D721Med (cell line): ENCODE results near the gene EXOC2.

ENCODE experiments used
- DNase-seq: peaks from one replicate; pipeline ENCODE4 v3.0.0; 2011; ENCODE audit warnings: low spot score; ENCODE audit not compliant: insufficient read length
- FAIRE-seq: peaks from 2 replicates; lab custom pipeline; 2011; peaks lifted over from hg19 to GRCh38; lab: Jason Lieb, UNC
- TF ChIP-seq, protein P1 (sequence below): IDR thresholded peaks from 2 replicates; pipeline ENCODE4 v1.5.1; 2012; ENCODE audit warnings: mild to moderate bottlenecking, control low read depth; ENCODE audit not compliant: insufficient read depth; ENCODE audit errors: missing control alignments

Gene EXOC2

DNA sequence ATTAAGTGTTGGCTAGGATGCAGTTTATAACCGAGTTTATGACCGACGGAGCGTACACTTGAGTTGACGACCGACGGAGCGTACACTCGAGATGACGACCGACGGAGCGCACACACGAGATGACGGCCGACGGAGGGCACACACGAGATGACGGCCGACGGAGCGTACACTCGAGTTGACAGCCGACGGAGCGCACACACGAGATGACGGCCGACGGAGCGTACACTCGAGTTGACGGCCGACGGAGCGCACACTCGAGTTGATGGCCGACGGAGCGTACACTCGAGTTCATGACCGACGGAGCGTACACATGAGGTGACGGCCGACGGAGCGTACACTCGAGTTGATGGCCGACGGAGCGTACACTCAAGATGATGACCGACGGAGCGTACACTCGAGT lies 155.8 kb downstream of the EXOC2 start:
- DNase-seq (no peak), FAIRE-seq (no peak)
- TF ChIP-seq, protein P1, sequence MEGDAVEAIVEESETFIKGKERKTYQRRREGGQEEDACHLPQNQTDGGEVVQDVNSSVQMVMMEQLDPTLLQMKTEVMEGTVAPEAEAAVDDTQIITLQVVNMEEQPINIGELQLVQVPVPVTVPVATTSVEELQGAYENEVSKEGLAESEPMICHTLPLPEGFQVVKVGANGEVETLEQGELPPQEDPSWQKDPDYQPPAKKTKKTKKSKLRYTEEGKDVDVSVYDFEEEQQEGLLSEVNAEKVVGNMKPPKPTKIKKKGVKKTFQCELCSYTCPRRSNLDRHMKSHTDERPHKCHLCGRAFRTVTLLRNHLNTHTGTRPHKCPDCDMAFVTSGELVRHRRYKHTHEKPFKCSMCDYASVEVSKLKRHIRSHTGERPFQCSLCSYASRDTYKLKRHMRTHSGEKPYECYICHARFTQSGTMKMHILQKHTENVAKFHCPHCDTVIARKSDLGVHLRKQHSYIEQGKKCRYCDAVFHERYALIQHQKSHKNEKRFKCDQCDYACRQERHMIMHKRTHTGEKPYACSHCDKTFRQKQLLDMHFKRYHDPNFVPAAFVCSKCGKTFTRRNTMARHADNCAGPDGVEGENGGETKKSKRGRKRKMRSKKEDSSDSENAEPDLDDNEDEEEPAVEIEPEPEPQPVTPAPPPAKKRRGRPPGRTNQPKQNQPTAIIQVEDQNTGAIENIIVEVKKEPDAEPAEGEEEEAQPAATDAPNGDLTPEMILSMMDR: no peak

DNA sequence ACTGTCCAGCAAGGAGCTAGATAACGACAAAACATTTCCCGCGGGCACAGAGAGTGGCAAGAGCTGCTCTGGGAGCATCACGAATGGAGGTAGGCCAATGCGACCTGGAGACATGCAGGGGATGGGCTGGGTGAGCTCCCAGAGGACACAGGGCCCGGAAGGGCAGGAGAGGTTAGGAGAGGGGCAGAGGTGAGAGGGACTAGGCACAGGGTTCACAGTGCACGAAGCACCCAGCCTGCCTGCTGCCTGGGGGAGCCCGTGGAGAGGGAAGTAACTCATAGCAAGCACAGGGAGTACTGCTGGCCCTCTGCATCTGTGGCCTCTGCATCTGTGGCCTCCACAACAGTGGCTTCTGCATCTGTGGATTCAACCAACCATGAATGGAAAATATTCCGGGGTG lies 162.5 kb downstream of the EXOC2 start:
- no peak for FAIRE-seq
- TF ChIP-seq, protein P1: no peak
- DNase-seq: no peak

DNA sequence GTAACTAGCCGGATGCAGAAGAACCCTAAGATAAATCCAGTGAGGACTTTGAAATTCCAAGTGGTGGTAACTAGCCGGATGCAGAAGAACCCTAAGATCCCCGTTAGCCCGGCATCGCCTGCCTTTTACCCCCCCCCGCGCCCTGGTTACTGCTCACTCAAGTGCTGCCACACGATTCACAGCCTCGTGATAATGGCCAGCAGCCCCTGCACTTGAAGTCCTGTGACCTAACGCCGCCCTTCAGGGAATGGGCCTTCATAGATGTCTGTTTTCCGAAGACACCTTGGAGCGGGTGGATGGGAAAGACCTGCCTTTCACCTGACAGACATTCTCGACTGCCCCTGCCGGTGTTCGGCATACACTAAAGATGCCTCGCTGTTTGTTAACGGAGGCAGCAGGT lies 163.9 kb downstream of the EXOC2 start:
- TF ChIP-seq, protein P1: no peak
- DNase-seq (no peak), FAIRE-seq (peak; percentile 96)

DNA sequence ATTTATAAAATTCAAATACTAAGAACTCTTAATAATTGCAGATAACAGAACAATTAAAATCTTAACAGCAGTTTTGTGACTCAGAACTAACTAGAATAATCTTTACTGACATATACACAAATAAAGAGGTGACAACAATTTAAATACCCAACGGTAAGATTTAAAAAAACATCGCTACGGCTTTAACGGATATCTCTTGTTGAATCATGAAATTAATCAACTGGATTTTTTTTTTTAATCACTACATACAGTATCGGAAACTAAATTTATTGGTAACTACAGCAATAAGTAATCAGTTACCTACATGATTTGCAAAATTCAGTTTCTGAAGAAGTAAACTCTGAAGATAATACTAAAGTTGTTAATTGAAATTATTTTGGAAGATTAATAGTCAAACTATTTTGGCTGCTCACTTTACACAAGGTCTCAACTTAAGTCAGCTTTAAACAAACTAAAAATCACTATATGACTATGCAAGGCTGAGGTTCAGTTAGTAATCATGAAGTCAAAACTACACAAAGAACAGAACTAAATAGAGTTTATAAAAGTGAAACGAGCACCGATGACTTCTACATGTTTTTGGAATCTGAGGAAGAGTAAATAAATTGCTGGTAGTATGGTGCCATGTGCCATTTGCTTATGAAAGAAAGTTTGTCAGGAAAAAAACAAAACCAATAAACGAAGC lies 164.8 kb downstream of the EXOC2 start:
- TF ChIP-seq, protein P1: no peak
- no peak for DNase-seq
- FAIRE-seq: no peak

DNA sequence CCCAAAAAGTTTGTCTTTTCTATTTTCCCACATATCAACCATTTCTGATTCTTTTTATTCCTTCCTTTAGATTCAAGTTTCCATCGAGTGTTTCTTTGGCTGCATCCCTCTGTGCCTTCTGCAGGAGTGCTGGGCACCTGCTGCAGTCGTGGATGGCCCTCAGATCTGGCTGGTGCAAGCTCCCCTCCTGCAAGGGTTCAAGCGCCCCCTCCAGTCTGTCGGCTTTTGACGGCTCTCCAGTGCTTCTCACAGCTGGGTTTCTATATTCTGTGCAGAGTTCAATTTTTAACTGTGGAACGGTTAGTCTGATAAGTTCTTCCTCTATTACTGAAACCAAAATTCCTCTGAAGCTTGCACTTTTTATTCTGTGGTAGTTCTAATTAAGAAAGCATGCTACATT lies 168.1 kb downstream of the EXOC2 start:
- FAIRE-seq: no peak
- TF ChIP-seq, protein P1: no peak
- no peak for DNase-seq

DNA sequence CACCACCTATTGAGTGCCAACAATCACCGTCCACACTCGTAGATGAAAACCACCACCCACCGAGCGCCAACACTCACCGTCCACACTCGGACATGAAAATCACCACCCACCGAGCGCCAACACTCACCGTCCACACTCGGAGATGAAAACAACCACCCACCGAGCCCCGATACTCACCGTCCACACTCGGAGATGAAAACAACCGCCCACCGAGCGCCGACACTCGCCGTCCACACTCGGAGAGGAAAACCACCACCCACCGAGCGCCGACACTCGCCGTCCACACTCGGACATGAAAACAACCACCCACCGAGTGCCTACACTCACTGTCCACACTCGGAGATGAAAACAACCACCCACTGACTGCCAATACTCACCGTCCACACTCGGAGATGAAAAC lies 172.1 kb downstream of the EXOC2 start:
- TF ChIP-seq, protein P1: no peak
- FAIRE-seq (no peak), DNase-seq (no peak)

DNA sequence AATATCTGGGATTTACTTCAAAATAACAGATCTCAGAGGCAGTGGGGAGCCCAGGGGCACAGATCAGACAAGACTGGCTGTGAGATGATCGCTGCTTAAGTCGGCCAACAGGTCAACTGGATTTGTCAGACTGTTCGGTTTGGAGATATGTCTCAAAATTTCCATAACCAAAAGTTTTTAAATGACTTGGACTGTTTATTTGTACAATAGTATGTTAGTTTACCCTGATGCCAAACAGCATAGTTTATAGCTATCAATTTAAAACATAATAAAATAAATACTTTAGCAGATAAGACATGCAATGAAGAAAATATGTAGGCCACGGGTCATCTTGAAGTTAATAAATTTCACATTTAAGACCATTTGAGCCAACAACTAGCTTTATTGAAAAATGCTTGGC lies 174.7 kb downstream of the EXOC2 start:
- DNase-seq (no peak), FAIRE-seq (no peak)
- TF ChIP-seq, protein P1: no peak
